Measurements from ENCODE around the gene TEAD2.
A peak's percentile ranks its signal among the peaks of the same experiment; 100 is the strongest.

The TEAD2 gene

DNA sequence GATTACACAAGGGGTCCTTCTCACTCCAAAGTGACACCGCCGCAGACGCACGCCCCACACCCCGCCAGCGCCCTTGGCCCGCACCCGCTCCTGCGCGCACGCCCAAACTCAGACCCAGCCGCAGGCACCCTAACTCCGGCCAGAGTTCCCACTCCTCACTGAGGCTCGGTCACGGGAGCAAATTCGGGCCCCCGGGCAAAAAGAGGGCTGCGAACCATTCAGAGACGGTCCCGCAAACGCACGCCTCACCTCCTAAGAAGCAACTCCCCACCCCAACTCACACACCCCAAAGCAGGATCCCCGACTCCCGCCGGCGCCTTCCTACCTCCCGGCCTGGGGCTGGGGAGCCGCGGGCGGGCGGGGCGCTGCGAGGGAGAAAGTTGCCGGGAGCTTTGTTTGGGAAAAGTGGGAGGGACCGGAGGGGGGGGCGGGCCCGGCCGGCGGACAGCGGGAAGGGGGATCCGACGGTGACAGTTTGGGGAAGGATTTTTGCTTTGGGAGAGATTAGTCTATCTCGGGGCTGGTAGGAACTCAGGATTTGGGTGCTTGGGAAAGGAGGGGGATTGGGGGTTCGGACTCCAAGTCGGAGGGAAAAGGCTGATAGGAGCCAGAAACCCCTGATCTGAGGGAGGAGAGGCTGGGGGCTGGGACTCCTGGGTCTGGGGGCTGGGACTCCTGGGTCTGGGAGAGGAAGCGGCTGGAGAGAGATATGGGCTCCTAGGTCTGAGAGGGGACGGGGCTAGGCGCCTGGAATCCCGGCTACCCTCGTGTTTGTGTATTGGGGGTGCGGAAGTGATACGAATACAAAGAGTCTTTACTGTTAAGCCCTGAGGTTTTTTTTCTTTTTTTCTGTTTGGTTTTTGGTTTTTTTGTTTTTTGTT lies at the start of gene TEAD2:
Gene TEAD2 (minus strand): TSS at position 369 of the 881 bp plus-strand sequence. CDS start 2,341 bp downstream, outside the sequence.
- DNase-seq, result no peak

DNA sequence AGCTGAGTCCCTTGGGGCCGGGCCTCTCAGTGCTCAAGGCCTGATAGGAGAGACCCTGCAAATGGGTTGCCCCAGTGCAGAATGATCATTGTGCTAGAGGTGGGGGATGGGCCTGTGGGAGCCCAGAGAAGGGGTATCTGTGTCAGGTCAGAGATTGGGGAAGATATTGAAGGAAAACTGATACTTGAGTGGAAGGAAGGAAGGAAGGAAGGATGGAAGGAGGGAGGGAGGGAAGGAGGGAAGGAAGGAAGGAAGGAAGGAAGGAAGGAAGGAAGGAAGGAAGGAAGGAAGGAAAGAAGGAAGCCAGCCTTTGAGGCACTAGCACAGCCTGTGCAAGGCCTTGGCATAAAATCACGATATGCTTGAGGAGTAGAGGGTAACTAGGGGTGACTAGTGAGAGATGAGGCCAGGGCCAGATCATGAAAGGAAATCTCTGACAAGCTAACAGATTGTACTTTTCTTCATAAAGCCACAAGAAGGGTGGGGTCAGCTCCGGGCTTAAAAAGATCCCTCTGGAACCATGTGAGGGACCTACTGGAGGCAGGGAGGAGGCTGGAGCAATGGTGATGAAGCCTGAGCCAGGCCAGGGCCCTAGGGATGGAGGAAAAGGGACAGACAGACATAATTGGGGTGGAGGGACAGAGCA lies 49.6 kb upstream of the TEAD2 start:
- DNase-seq, result no peak

DNA sequence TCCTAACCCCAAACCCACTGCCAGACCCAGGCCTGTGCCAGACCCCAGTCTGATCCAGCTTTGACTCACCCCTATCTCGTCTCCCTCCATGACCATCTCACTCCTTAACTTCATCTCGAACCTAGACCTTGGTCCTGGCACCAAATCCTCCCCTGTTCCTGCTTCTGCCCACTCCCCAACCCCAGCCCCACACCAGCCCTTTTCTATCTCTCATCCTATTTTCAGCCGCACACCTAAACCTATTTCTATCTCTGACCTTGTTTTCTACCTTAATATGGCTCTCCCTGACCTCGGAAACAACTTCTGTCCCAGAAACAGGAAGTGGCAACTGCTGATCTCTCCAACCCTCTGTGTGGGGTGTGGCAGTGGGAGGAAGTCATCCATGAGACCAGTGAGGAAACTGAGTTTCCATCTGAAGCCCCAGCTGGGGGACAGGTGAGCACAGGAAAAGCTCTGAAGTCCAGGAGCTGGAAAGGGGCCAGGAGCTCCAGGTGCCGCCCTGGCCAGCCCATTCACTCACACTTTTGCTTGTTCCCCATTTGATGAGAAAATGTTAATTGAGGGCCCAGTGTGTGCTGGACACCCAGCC lies 47.3 kb upstream of the TEAD2 start:
- no peak for DNase-seq

DNA sequence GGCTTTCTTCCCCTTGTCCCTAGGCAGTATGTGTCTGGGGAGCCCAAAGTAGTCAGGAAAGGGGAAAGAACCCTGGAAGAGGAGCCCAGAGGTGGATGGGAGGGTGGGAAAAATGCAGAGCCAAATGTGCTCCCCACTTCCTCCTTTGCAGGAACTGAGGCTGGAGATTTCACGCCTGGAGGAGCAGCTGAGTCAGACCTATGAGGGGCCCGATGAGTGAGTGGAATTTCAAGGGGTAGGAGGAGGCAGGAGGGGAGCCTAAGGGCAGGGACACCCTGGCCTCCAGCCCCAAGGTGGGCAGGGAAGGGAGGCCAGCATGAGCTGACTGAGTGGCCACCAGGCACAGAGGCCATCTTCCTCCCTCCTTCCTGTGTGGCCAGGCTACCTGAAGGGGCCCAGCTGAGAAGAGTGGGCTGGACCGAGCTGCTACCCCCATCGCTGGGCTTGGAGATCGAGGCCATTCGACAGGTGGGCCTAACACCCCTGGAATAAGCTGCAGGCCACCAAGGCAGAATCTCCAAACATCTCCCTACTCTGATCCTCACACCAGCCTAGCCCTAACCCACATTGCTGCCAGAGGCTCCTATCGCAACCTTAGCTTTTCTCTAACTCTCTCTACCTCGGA lies 46.7 kb upstream of the TEAD2 start:
- DNase-seq, result no peak

DNA sequence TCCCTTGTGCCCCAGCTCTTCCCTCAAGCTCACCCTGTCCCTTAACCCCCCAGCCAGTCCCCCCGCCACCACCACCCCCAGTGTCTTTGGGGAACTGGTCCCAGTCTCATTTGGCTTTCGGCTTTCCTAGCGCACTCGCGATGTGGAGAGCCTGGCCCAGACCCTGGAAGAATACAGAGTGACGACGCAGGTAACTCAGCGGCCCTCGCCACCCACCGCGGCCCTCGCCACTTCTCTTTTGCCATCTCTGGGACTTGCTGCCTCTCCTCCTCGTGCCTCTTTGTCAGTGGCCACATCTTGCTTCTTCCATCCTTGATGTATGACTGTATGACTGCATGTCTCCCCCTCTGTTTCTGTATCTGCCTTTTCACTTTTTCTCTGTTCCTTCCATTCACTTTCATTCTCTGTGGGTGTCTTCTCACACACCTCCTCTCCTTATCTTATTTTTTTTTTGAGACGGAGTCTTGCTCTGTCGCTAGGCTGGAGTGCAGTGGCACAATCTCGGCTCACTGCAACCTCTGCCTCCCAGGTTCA lies 45.3 kb upstream of the TEAD2 start:
- no peak for DNase-seq

DNA sequence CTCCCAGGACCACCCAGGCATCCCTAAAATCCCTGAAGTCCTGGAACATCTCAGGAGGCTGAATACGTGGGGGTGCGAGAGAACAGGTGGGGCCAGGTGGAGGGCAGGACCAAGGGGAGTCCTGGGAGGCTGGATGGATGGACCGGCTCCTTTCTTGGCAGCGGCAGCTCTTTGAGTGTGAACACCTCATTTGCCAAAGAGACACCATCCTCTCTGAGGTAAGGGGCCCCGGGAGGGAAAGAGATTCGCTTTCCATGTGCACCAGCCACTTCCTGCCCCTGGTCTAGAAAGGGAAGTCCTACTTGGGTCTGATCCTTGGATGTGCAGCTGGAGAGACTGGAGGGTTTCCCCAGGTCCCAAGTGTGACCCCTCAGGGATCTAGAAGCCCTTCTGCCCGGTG lies 44.9 kb upstream of the TEAD2 start:
- no peak for DNase-seq

DNA sequence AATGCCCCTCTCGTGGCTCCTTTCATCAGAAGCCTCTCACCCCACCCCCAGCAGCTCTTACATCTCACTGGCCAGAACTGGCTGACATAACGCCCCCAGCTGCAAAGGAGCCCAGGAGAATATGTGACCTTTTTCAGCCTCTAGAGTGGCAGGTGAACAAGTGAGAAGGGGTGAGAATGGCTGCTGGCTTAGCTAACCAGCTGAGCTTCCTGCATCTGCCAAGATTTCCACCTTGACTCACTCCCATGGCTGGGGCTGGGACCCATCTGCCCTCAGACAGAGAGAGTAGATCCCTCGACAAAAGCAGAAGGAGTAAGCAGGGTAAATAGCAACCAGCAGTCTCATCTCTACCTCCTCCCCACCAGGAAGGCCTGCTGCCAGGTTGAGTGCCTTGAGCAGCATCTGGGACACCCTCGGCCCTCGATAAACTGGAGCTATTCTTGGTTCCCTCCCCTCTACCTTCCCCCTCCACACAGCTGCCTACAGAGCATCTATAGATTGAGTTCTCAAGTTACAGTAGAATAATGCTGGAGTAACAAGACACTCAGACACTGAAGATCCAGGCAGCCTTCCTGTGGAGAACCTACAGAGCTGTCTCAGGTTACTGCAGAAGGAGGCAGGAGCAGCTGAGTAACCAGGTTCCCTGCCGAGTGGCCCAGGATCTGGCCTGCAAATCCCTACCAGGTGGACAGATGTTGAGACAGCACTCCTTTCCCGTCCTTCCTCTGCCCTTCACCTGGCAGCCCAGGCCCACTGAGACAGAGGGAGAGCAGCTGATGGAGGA lies 41.4 kb upstream of the TEAD2 start:
- DNase-seq, result no peak

DNA sequence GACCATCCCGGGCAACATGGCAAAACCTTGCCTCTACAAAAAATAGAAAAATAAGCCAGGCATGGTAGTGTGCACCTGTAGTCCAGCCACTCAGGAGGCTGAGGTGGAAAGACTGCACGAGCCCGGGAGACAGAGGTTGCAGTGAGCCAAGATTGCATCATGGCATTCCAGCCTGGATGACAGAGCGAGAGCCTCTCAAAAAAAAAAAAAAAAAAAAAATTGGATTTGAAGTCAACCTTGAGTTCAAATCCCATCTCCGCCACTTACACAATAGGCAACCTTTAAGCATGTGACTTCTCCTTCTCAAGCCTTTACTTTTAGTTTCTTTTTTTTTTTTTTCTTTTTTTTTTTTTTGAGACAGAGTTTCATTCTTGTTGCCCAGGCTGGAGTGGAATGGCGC lies 37.8 kb upstream of the TEAD2 start:
- DNase-seq, result no peak

DNA sequence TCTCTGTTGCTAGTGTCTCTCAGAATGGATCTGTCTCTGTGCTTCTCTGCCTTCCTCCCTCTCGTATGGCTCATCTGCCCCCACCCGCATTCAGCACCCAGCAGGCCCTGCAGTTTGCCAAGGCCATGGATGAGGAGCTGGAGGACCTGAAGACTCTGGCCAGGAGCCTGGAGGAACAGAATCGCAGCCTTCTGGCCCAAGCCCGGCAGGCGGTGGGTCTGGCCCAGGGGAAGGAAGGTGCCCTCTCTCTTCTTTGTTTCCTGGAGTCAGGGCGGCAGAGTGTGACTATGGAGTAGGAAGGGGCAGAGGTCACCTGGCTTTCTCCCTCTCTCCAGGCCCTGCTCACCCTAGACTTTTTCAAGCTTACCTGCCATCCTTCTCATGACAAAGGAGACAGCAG lies 36.7 kb upstream of the TEAD2 start:
- no peak for DNase-seq

DNA sequence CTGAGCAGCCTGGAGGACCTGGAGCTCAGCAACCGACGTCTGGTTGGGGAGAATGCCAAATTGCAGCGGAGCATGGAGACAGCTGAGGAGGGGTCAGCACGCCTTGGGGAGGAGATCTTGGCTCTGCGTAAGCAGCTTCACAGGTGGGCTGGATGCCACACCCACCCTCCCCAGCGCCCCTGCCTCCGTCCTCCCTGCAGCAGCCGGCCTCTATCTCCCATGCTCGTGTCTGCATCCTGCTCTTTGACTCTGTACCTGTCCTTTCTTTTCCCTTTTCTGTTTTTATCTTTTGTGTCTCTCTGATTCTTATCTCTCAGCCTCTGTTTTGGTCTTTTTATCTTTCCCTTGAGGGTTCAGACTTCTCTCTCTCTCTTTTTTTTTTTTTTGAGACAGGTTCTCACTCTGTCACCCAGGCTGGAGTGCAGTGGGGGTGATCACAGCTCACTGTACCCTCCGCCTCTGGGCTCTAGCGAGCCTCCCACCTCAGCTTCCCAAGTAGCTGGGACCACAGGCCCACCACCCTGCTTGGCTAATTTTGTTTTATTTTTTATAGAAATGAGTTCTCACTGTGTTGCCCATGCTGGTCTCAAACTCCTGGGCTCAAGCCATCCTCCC lies 35.9 kb upstream of the TEAD2 start:
- DNase-seq, result no peak

DNA sequence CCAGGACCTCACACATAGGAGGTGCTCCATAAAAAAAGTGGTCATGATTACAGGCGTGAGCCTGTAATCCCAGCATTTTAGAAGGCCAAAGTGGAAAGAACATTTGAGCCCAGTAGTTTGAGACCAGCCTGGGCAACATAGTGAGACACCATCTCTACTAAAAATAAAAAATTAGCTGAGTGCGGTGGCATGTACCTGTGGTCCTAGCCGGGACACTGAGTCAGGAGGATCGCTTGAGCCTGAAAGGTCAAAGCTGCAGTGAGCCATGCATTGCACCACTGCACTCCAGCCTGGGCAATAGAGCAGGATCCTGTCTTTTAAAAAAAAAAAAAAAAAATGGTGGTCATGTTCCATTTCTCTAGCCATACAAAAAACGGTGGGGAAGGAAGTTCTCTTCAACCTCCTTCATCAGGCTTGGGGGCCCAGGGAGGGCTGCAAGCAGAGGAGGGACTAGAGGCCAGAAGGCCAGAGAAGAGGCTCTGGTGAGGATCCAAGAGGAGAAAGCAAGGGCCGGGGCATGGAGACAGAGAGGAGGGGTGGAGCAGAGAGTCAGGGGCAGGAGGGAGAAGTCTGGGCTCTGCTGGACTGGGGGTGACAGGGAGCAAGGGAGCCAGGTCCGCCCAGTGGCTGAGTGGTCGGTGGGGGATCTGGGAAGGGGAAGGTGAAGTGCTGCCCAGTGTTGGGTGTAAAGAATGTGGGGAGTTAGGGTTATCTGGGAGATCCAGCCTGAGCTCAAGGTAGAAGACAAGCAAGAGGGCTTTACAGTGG lies 34.7 kb upstream of the TEAD2 start:
- no peak for DNase-seq

DNA sequence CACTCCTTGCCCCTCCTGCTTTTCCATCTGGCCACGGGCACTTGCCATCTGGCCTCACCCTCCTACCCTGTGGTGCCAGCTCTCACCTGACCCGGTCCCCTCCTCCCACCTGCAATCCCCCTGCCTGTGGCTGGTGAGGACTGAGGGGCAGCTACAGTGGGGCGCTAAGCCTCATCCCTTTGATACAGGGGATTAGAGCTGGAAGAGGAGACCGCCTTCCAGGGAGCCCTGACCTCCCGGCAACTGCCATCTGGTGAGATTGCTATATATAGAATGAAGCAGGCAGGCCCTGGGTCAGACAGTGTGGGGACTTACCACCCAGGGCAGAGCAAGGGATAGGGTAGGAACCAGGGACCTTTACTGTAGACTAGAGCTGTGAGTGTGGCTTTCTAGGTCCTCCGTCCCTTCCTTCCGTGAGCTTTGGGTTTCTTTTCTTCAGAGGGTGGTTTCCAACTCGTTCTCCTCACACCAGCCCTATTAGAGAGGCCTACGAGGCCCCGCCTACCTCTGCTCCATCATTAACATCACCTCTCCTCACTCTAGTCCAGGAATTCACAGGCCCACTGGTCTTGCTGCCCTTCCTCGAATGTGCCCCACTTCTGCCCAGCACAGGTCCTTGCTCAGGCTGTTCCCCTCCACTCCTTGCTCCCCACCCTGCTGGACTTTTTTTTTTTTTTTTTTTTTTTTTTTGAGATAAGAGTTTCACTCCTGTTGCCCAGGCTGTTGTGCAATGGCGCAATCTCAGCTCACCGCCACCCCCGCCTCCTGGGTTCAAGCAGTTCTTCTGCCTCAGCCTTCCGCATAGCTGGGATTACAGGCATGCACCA lies 33.6 kb upstream of the TEAD2 start:
- no peak for DNase-seq

DNA sequence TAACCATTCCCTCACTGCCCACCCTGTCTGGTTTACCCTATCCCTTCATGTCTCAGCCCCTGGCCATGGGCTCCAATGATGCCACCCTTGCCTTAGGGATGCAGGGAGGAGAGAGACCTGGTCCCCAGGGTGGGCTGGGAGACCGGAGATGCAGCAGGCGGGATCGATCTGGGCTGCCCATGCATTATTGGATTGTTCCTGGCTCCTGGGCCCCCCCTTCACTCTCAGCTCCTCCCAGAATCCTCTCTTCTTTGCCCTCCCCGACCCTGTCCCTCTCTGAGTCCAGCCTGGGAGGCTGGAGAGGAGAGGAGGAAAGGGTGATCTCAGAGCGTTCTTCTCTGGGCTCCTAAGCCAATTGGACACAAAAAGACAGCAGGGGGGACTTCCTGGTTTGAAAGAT lies 31.7 kb upstream of the TEAD2 start:
- DNase-seq, result no peak

DNA sequence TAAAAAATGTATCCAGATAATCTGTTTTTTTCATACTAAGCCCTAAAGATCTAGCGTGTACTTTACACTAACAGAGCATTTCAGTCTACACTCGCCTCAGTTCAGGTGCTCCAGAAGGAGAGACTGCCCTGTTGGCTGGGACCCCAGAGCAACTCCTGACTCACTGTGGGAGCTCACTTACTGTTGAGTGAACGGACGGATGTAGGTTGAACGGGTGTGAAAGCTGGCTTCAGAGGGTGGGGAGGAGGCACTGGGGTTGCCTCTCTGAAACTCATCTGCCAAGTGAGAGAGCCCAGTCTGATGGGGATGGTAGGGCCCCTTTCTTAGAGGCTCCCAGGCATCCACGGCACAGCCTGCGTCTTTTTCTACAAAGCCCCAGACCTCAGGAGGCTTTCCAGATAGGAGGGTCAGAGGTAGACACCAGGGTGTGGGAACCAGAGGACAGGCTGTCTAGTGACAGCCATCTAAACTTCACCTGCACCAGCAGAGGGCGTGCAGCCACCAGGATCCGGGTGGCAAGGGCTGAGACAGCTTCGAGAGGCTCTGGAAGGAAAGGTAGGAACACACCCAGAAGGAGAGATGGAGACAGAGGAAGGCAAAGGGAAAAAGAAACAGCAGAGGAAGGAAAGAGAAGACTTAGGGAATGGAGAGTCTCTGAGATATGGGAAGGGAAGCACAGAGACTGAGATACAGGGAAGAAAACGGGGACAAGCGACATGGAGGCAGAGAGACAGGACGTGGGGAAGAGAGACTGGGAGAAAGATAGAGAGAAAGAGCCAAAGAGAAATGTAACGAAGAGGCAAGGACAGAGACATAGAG lies 29.6 kb upstream of the TEAD2 start:
- peak; percentile 73 to 74 for DNase-seq

DNA sequence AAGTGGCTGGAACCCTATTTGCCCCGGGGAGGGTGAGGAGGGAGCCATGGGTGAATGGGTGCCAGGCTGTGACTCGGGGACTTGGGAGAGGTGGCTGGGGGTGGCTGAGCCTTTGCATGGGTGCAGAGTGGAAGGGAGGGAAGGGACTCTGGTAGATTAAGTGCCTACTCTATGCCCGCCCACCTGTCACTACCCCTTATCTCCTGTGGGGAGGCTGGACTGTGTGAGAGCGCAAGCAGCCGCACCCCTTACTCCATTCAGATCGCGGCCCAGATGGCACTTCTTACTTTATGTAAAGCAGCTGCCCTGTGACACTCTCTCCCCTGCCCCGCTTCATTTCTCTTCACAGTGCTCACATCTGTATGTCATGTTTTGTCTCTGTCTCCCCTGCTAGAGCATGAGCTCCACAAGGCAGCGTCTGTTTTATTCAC lies 28.7 kb upstream of the TEAD2 start:
- DNase-seq, result no peak

DNA sequence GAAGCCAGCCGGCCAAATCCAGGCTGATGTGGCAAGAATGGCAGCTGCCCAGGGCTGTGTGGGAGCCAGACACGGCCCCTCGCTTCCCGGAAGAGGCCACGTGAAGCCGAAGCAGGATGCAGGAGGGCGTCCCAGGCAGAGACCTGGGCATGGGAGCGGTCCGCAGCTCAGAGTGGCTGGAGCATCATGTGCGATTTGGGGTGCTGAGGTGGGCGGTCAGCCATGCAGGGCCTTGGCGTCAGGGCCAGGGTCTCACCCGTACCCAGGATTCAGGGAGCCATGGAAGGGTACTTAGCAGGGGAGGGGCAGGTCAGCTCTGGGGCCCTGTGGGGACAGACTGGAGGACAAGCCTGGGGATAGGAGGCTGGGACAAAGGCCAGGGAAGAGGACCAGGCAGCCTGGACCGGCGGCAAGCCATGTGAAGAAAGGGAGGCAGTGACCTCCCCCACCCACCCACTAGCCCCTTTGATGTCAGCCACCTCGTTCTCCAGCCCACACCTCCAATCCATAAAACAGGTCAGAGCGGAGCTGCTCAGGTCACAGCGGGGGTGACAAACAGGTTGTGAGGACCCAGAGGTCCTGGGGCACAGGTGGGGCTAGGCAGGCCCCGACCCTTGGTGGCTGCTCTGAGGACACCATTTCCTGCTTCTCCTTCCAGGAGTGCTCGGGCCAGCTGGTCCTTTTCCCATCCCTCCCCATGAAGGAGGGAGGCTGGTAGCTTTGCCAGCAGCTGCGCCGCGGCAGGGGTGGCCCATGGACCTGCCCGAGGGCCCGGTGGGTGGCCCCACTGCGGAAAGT lies 28.1 kb upstream of the TEAD2 start:
- no peak for DNase-seq

DNA sequence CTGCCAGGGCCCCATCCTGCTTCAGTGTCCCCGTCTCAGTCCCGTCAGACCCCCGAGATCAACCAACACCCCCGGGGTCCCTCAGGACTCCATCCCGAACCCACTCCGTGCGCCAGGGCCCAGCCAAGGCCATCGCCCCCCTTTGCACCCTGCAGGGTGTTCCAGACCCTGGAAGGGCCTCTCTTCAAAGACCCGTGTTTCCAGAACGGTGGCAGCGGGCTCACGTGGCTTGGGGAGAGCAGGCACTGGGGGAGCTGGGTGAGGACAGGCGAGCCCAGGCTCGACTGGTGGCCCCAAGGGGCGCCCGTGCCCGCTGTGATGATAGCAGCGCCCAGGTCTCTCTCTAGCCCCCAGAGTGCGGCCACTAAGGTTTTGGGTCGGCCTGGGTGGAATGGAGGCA lies 27.2 kb upstream of the TEAD2 start:
- DNase-seq, result no peak

DNA sequence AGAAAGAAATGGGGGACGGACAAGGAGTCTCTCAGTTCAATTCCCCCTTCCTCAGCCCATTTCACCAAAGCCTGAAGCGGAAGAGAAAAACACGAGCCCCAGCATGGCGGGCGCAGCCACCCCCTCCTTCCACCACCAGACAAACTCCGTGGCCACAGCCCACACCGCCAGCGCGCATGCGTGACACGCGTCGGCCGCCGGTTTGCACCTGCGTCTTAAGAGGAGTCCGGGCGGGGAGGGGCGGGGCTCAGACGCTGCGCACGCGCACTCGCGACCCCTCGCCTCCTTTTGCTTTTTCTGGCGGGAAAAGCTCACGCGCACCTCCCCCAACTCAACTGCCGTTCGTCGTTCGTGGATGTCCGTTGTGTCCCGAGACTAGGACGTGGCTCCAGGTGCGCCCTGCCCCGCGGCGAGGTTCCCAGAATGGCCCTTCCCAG lies 25.7 kb upstream of the TEAD2 start, which contains the start of gene KASH5:
Gene KASH5 (plus strand): TSS at position 314 of the 437 bp plus-strand sequence. CDS start 2,635 bp downstream, outside the sequence.
- DNase-seq, result peak; percentile 90 to 93

Measured in stimulated activated CD4-positive, alpha-beta T cell treated with anti-CD3 and anti-CD28 coated beads, Interleukin-4, amount 100 ng/mL, for 4 hours (primary cell).